ENCODE data around the gene KAT14.
"Not testable (repeated sequence)": the region's sequence is repeated elsewhere in the genome, so short reads cannot be mapped to it uniquely, and the experiment has no call there.

The KAT14 gene

GRCh38 chr20:18164356-18164755, 26.7 kb downstream of the KAT14 start:
- no peak for DNase-seq (ENCODE audit: low read depth in 2 of 2)

GRCh38 chr20:18165553-18165952, 27.9 kb downstream of the KAT14 start:
- DNase-seq (ENCODE audit: low read depth in 2 of 2), result no peak

GRCh38 chr20:18166241-18166881, 28.7 kb downstream of the KAT14 start:
- no peak for DNase-seq (ENCODE audit: low read depth in 2 of 2)

GRCh38 chr20:18166950-18167349, 29.3 kb downstream of the KAT14 start:
- no peak for DNase-seq (ENCODE audit: low read depth in 2 of 2)

- DNase-seq (ENCODE audit: low read depth in 2 of 2), result no peak
Measured at GRCh38 chr20:18172379-18172778, 34.7 kb downstream of the KAT14 start.

GRCh38 chr20:18174906-18175683, 37.4 kb downstream of the KAT14 start:
- DNase-seq (ENCODE audit: low read depth in 2 of 2), result no peak

- no peak for DNase-seq (ENCODE audit: low read depth in 2 of 2)
Measured at GRCh38 chr20:18176318-18176785, 38.7 kb downstream of the KAT14 start.

GRCh38 chr20:18180366-18180765, 42.7 kb downstream of the KAT14 start:
- not testable (repeated sequence) for DNase-seq (ENCODE audit: low read depth in 2 of 2)

GRCh38 chr20:18180815-18181214, 43.2 kb downstream of the KAT14 start:
- DNase-seq (ENCODE audit: low read depth in 2 of 2), result no peak

- DNase-seq (ENCODE audit: low read depth in 2 of 2), result no peak
Measured at GRCh38 chr20:18187020-18187419, 49.4 kb downstream of the KAT14 start.

GRCh38 chr20:18188434-18188833, 50.8 kb downstream of the KAT14 start:
- peak; percentile 8 to 14 for DNase-seq (ENCODE audit: low read depth in 2 of 2)

GRCh38 chr20:18190338-18191233, 52.9 kb downstream of the KAT14 start:
- DNase-seq (ENCODE audit: low read depth in 2 of 2), result no peak

GRCh38 chr20:18191306-18191705, 53.6 kb downstream of the KAT14 start:
- no peak for DNase-seq (ENCODE audit: low read depth in 2 of 2)

- not testable (repeated sequence) for DNase-seq (ENCODE audit: low read depth in 2 of 2)
Measured at GRCh38 chr20:18194461-18194860, 56.8 kb downstream of the KAT14 start.

- no peak for DNase-seq (ENCODE audit: low read depth in 2 of 2)
Measured at GRCh38 chr20:18195931-18196330, 58.3 kb downstream of the KAT14 start.

GRCh38 chr20:18197382-18198070, 59.9 kb downstream of the KAT14 start:
- DNase-seq (ENCODE audit: low read depth in 2 of 2), result no peak

GRCh38 chr20:18202966-18203365, 65.3 kb downstream of the KAT14 start:
- no peak for DNase-seq (ENCODE audit: low read depth in 2 of 2)

GRCh38 chr20:18203700-18204099, 66.0 kb downstream of the KAT14 start:
- not testable (repeated sequence) for DNase-seq (ENCODE audit: low read depth in 2 of 2)

- no peak for DNase-seq (ENCODE audit: low read depth in 2 of 2)
Measured at GRCh38 chr20:18213002-18213401, 75.3 kb downstream of the KAT14 start.

GRCh38 chr20:18215566-18215965, 77.9 kb downstream of the KAT14 start:
- DNase-seq (ENCODE audit: low read depth in 2 of 2), result no peak

- no peak for DNase-seq (ENCODE audit: low read depth in 2 of 2)
Measured at GRCh38 chr20:18218280-18218679, 80.6 kb downstream of the KAT14 start.

GRCh38 chr20:18223409-18223808, 85.7 kb downstream of the KAT14 start:
- no peak for DNase-seq (ENCODE audit: low read depth in 2 of 2)
